GM23248 (cell line): ENCODE measurements around the gene MFNG. TPM values are rescaled to one million over a fixed set of nuclear protein-coding genes. Genes with fewer than 3 reads are reported as not detected.

Experiments used
- DNase-seq: peaks from one replicate; pipeline ENCODE4 v3.0.0-alpha.2; 2015
- H2AFZ ChIP-seq: fragments of 200-600 bp; sonication (generic); 2 replicates; pipeline ENCODE4 v1.6.1; 2016; ENCODE audit warnings: antibody characterized with exemption
- H3F3A ChIP-seq: fragments of 200-600 bp; sonication (generic); 2 replicates; pipeline ENCODE4 v1.6.1; 2016; ENCODE audit warnings: mild to moderate bottlenecking, antibody characterized with exemption, mixed run types; ENCODE audit not compliant: insufficient read depth
- H3K27ac ChIP-seq: fragments of 200-600 bp; sonication (generic); 2 replicates; pipeline ENCODE4 v1.5.1; 2016; ENCODE audit warnings: mild to moderate bottlenecking
- H3K27me3 ChIP-seq: fragments of 200-600 bp; sonication (generic); replicated peaks from 2 replicates; pipeline ENCODE4 v1.6.1; 2016; ENCODE audit warnings: mild to moderate bottlenecking; ENCODE audit not compliant: insufficient read depth
- H3K36me3 ChIP-seq: fragments of 200-600 bp; sonication (generic); 2 replicates; pipeline ENCODE4 v1.6.1; 2016; ENCODE audit warnings: low read depth, mild to moderate bottlenecking
- H3K4me1 ChIP-seq: fragments of 200-600 bp; sonication (generic); 2 replicates; pipeline ENCODE4 v1.6.1; 2016; ENCODE audit warnings: mild to moderate bottlenecking; ENCODE audit not compliant: insufficient read depth
- H3K4me2 ChIP-seq: fragments of 200-600 bp; sonication (generic); one replicate; pipeline ENCODE4 v1.6.1; 2016; ENCODE audit warnings: mild to moderate bottlenecking; ENCODE audit not compliant: unreplicated experiment
- H3K4me3 ChIP-seq: fragments of 200-600 bp; sonication (generic); 2 replicates; pipeline ENCODE4 v1.5.1; 2016; ENCODE audit warnings: mild to moderate bottlenecking
- H3K79me2 ChIP-seq: fragments of 200-600 bp; sonication (generic); 2 replicates; pipeline ENCODE4 v1.6.1; 2016; ENCODE audit warnings: mild to moderate bottlenecking; ENCODE audit not compliant: insufficient read depth
- H3K9ac ChIP-seq: fragments of 200-600 bp; sonication (generic); 2 replicates; pipeline ENCODE4 v1.6.1; 2016; ENCODE audit warnings: mild to moderate bottlenecking
- H3K9me2 ChIP-seq: fragments of 200-600 bp; sonication (generic); 2 replicates; pipeline ENCODE4 v1.6.1; 2016; ENCODE audit warnings: mixed run types, mild to moderate bottlenecking, moderate library complexity; ENCODE audit not compliant: insufficient read depth
- H3K9me3 ChIP-seq: fragments of 200-600 bp; sonication (generic); one replicate; pipeline ENCODE4 v1.6.1; 2017; ENCODE audit warnings: low read depth
- H4K20me1 ChIP-seq: fragments of 200-600 bp; sonication (generic); 2 replicates; pipeline ENCODE4 v1.6.0; 2016; ENCODE audit not compliant: insufficient read depth
- EZH2 ChIP-seq: fragments of 200-600 bp; sonication (generic); IDR thresholded peaks from 2 replicates; pipeline ENCODE4 v1.6.1; 2018; ENCODE audit warnings: antibody characterized with exemption, mild to moderate bottlenecking; ENCODE audit not compliant: insufficient read depth, poor library complexity, severe bottlenecking
- EZH2phosphoT487 ChIP-seq: fragments of 200-600 bp; sonication (generic); IDR thresholded peaks from 2 replicates; pipeline ENCODE4 v1.6.1; 2018; ENCODE audit warnings: antibody characterized with exemption, moderate library complexity, mild to moderate bottlenecking, low read depth; ENCODE audit not compliant: insufficient read depth
- WGBS, 2 experiments: methylation state at CpG; one replicate each; pipeline ENCODE4 v1.1.6; 2015 to 2017; ENCODE audit warnings: low lambda C conversion rate in 2 of 2, low coverage in 1 of 2; ENCODE audit errors: missing lambda C conversion rate in 2 of 2; 5-methylcytosine and 5-hydroxymethylcytosine counted together
- in situ Hi-C: fragments of 300-500 bp; cut with MboI; formaldehyde crosslinking; loops from 2 replicates; pipeline ENCODE4 v1.15.0; 2020
- polyA plus RNA-seq: library from polyadenylated mRNA; unstranded; fragments of >200 nt; fragmentation: Nextera tagmentation; extraction: Ambion mirVana; gene quantifications from 2 replicates; pipeline ENCODE4 v1.2.1, GENCODE V29; 2016
- total RNA-seq: library from RNA; depleted of rRNA; stranded (reverse); fragments of >200 nt; shearing (Covaris generic); gene quantifications from 2 replicates; pipeline ENCODE4 v1.2.3, GENCODE V29; 2014

Gene MFNG
- total and polyA plus RNA-seq, 2 experiments from 2014 or later = not detected

- H3K4me2 ChIP-seq = no peak overlapping the region
- 78 to 90% methylated on average over 10 of the region's 10 CpGs for WGBS, 2 experiments
- in situ Hi-C loops = no loop called here
Measured at GRCh38 chr22:37487129-37487528, 945 bp upstream of the MFNG start.

GRCh38 chr22:37485395-37486223 lies 575 bp downstream of the MFNG start:
- H2AFZ ChIP-seq = no peak overlapping the region
- H3K4me2 ChIP-seq = no peak overlapping the region
- H3K9me2 ChIP-seq = no peaks in the 10 kb centered on the region
- no peaks in the 10 kb centered on the region for H4K20me1 ChIP-seq
- in situ Hi-C loops = no loop called here
- no peaks in the 10 kb centered on the region for H3F3A ChIP-seq
- H3K27me3 ChIP-seq = 0 out of 2 replicates have a peak, but pooled peaks cover 6% of the 10 kb centered on the region
- no peak for TF ChIP-seq EZH2phosphoT487
- TF ChIP-seq EZH2 = no peak
- H3K27ac ChIP-seq = no peak overlapping the region
- DNase-seq = no peak
- no peak overlapping the region for H3K9ac ChIP-seq
- H3K4me3 ChIP-seq = no peak overlapping the region
- no peaks in the 10 kb centered on the region for H3K9me3 ChIP-seq
- 47 to 50% methylated on average over 25 to 26 of the region's 26 CpGs for WGBS, 2 experiments
- no peaks in the 10 kb centered on the region for H3K79me2 ChIP-seq
- H3K4me1 ChIP-seq = peaks cover 4% of the 10 kb centered on the region; the same call in 1 of the 2 replicates
- H3K36me3 ChIP-seq = no peaks in the 10 kb centered on the region

More at GRCh38 chr22:37487129-37487528, 945 bp upstream of the MFNG start:
- Histone ChIP-seq H3K27ac (no peak overlapping the region), H3K27me3 (0 out of 2 replicates have a peak, but pooled peaks cover 6% of the 10 kb centered on the region), H3K4me1 (peaks cover 4% of the 10 kb centered on the region; the same call in 1 of the 2 replicates), H3K9me2 (no peaks in the 10 kb centered on the region), H3K36me3 (no peaks in the 10 kb centered on the region), H3K79me2 (no peaks in the 10 kb centered on the region), H3K4me3 (no peak overlapping the region), H3K9me3 (no peaks in the 10 kb centered on the region), H3K9ac (no peak overlapping the region), H3F3A (no peaks in the 10 kb centered on the region), H2AFZ (no peak overlapping the region), H4K20me1 (no peaks in the 10 kb centered on the region)
- no peak for TF ChIP-seq EZH2phosphoT487
- TF ChIP-seq EZH2 = no peak
- DNase-seq = no peak

GRCh38 chr22:37484480-37485394 lies 1.4 kb downstream of the MFNG start:
- Histone ChIP-seq H2AFZ (no peak overlapping the region), H3K9me2 (no peaks in the 10 kb centered on the region), H3K4me1 (peaks cover 4% of the 10 kb centered on the region; the same call in 1 of the 2 replicates), H3K4me2 (no peak overlapping the region), H3K27me3 (0 out of 2 replicates have a peak, but pooled peaks cover 6% of the 10 kb centered on the region), H3F3A (no peaks in the 10 kb centered on the region), H3K27ac (no peak overlapping the region), H3K36me3 (no peaks in the 10 kb centered on the region), H4K20me1 (no peaks in the 10 kb centered on the region), H3K4me3 (no peak overlapping the region), H3K9ac (no peak overlapping the region), H3K9me3 (no peaks in the 10 kb centered on the region), H3K79me2 (no peaks in the 10 kb centered on the region)
- in situ Hi-C loops = no loop called here
- DNase-seq = no peak
- WGBS, 2 experiments = 69 to 74% methylated on average over 37 to 39 of the region's 39 CpGs
- TF ChIP-seq EZH2 (no peak), EZH2phosphoT487 (no peak)

DNA sequence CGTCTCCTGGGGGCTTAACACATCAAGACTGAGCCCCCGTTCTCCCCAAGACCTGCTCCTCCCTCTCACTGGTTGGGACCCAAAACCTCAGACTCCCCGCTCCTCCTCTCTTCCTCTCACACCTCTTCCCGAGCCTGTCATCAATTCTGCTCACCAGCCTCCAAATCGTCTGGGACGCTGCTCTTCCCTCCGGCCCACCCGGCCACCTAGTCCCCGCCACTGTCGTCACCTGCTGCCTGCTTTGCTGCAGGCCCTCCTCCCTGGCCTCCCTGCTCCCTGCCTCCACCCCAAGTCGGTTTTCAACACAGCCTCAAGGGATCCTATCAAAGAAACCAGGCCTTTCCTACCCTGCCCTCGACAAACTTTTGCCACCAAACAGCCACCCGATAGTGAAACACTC lies 3.1 kb downstream of the MFNG start:
- H3F3A ChIP-seq = no peaks in the 10 kb centered on the region
- WGBS, 2 experiments = 53% methylated on average over 13 of the region's 13 CpGs
- DNase-seq = no peak
- no peak for TF ChIP-seq EZH2phosphoT487
- TF ChIP-seq EZH2 = no peak
- H3K27me3 ChIP-seq = 0 out of 2 replicates have a peak, but pooled peaks cover 6% of the 10 kb centered on the region
- peaks cover 4% of the 10 kb centered on the region; the same call in 1 of the 2 replicates for H3K4me1 ChIP-seq
- no peaks in the 10 kb centered on the region for H3K9me3 ChIP-seq
- no peaks in the 10 kb centered on the region for H3K36me3 ChIP-seq
- H3K79me2 ChIP-seq = no peaks in the 10 kb centered on the region
- no peak overlapping the region for H3K27ac ChIP-seq
- H2AFZ ChIP-seq = peak overlapping the region; percentile 68; the same call in 1 of the 2 replicates
- no peak overlapping the region for H3K4me2 ChIP-seq
- H3K9me2 ChIP-seq = no peaks in the 10 kb centered on the region
- H3K4me3 ChIP-seq = no peak overlapping the region
- H4K20me1 ChIP-seq = no peaks in the 10 kb centered on the region
- H3K9ac ChIP-seq = no peak overlapping the region
- in situ Hi-C loops = no loop called here
